ENCODE measurements around the gene ATG10.

GRCh38 chr5:81963544-81963943 lies 8.3 kb upstream of the ATG10 start:
- TF ChIP-seq, protein P1, sequence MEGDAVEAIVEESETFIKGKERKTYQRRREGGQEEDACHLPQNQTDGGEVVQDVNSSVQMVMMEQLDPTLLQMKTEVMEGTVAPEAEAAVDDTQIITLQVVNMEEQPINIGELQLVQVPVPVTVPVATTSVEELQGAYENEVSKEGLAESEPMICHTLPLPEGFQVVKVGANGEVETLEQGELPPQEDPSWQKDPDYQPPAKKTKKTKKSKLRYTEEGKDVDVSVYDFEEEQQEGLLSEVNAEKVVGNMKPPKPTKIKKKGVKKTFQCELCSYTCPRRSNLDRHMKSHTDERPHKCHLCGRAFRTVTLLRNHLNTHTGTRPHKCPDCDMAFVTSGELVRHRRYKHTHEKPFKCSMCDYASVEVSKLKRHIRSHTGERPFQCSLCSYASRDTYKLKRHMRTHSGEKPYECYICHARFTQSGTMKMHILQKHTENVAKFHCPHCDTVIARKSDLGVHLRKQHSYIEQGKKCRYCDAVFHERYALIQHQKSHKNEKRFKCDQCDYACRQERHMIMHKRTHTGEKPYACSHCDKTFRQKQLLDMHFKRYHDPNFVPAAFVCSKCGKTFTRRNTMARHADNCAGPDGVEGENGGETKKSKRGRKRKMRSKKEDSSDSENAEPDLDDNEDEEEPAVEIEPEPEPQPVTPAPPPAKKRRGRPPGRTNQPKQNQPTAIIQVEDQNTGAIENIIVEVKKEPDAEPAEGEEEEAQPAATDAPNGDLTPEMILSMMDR (IDR thresholded peaks at IDR 0.05), result no peak
- no peak for TF ChIP-seq POLR2A (IDR thresholded peaks at IDR 0.05)

Data from uterus (tissue), 2 donors.